SK-N-MC (cell line): ENCODE data around the gene JAKMIP1.

Experiments used
- EZH2 ChIP-seq: fragments of 200-600 bp; sonication (generic); IDR thresholded peaks from one replicate; pipeline ENCODE4 v1.6.1; 2017; ENCODE audit warnings: antibody characterized with exemption
- FOXP2 ChIP-seq: optimal IDR thresholded peaks from 2 replicates; pipeline ENCODE3; 2011; ENCODE audit warnings: mild to moderate bottlenecking, moderate library complexity; ENCODE audit not compliant: insufficient read depth; ENCODE audit errors: extremely low read length, control extremely low read depth
- POLR2AphosphoS5 ChIP-seq: IDR thresholded peaks from 2 replicates; pipeline ENCODE4 v1.6.1; 2012; ENCODE audit warnings: mild to moderate bottlenecking, low read depth, low read length, borderline replicate concordance

DNA sequence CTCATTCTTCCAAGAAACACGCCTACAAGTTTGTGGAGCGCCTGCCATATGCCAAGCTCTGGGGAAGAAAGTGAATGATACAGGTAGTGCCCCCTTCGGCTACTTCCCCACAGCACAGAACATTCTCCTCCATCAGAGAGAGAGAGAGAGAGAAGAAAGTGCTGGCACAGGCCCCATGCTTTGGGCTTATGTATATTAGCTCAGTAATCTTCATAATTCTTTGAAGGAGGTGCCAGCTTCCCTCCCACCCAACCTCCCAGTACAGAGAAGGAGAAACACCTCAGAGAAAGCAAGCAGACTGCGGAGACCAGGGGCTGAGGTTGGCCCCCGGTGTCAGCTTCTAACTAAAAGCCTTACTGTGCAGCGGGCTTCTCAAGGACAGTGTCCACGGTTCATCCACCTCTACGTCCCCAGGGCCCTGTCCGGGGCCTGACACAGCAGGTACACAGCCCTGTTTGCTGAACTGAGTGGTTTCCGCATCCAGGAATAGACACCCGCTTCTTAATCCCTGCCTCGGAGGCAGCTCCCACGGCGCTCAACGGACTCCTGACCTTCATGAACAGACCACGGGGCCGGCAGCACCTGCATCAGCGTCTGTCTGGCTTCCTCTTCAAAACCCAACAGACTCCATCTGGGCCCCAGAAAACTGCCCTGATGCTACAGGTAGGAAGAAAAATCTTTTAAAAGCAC, 50.2 kb downstream of the JAKMIP1 start:
- TF ChIP-seq POLR2AphosphoS5 (no peak), EZH2 (no peak), FOXP2 (no peak)
